Measurements from ENCODE around the gene COP1.
"Not testable (repeated sequence)": the region's sequence is repeated elsewhere in the genome, so short reads cannot be mapped to it uniquely, and the experiment has no call there.

- TF ChIP-seq, protein P1, sequence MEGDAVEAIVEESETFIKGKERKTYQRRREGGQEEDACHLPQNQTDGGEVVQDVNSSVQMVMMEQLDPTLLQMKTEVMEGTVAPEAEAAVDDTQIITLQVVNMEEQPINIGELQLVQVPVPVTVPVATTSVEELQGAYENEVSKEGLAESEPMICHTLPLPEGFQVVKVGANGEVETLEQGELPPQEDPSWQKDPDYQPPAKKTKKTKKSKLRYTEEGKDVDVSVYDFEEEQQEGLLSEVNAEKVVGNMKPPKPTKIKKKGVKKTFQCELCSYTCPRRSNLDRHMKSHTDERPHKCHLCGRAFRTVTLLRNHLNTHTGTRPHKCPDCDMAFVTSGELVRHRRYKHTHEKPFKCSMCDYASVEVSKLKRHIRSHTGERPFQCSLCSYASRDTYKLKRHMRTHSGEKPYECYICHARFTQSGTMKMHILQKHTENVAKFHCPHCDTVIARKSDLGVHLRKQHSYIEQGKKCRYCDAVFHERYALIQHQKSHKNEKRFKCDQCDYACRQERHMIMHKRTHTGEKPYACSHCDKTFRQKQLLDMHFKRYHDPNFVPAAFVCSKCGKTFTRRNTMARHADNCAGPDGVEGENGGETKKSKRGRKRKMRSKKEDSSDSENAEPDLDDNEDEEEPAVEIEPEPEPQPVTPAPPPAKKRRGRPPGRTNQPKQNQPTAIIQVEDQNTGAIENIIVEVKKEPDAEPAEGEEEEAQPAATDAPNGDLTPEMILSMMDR (IDR thresholded peaks at IDR 0.05): not testable (repeated sequence)
- not testable (repeated sequence) for TF ChIP-seq POLR2A (IDR thresholded peaks at IDR 0.05; ENCODE audit: low read depth); POLR2AphosphoS5 (IDR thresholded peaks at IDR 0.05); EP300 (IDR thresholded peaks at IDR 0.05)
These were observed 212.4 kb downstream of the COP1 start for GRCh38 chr1:175994660-175995059.
